ENCODE data around the gene SRPRB. TPM values are rescaled to one million over a fixed set of nuclear protein-coding genes. Genes with fewer than 3 reads are reported as not detected.

SRPRB gene
- total RNA-seq, 1 experiment from 2014 or later = 113 TPM

GRCh38 chr3:133842158-133842557 lies 36.5 kb downstream of the SRPRB start:
- Mint-ChIP-seq H3K27me3 (ENCODE audit: unreplicated experiment) (peaks cover 46% of the 10 kb centered on the region), H3K4me1 (ENCODE audit: low read depth, unreplicated experiment) (no peaks in the 10 kb centered on the region), H3K27ac (ENCODE audit: unreplicated experiment) (no peak overlapping the region), H3K36me3 (ENCODE audit: insufficient read depth, unreplicated experiment) (no peaks in the 10 kb centered on the region), H3K4me3 (ENCODE audit: low read depth, unreplicated experiment) (no peak overlapping the region), H3K9me3 (ENCODE audit: low read depth, unreplicated experiment) (no peaks in the 10 kb centered on the region)
- CTCF ChIA-PET = no interaction called here
- no peak for TF ChIP-seq CTCF (IDR thresholded peaks at IDR 0.05; ENCODE audit: unreplicated experiment)
- intact Hi-C loops (cut with micrococcal nuclease; ENCODE audit: unreplicated experiment) = no loop called here
- no peak for DNase-seq
- no TSS peak for BruUV-seq (replicated peaks)

- Mint-ChIP-seq H3K4me1 (ENCODE audit: low read depth, unreplicated experiment) (no peaks in the 10 kb centered on the region), H3K36me3 (ENCODE audit: insufficient read depth, unreplicated experiment) (no peaks in the 10 kb centered on the region), H3K27ac (ENCODE audit: unreplicated experiment) (no peak overlapping the region), H3K9me3 (ENCODE audit: low read depth, unreplicated experiment) (no peaks in the 10 kb centered on the region), H3K4me3 (ENCODE audit: low read depth, unreplicated experiment) (no peak overlapping the region), H3K27me3 (ENCODE audit: unreplicated experiment) (peaks cover 55% of the 10 kb centered on the region)
- BruUV-seq (replicated peaks) = no TSS peak
- CTCF ChIA-PET = no interaction called here
- TF ChIP-seq CTCF (IDR thresholded peaks at IDR 0.05; ENCODE audit: unreplicated experiment) = no peak
- intact Hi-C loops (cut with micrococcal nuclease; ENCODE audit: unreplicated experiment) = no loop called here
- no peak for DNase-seq
Observed at GRCh38 chr3:133843634-133844033, 38.0 kb downstream of the SRPRB start.

- no peak for DNase-seq
- CTCF ChIA-PET = no interaction called here
- Mint-ChIP-seq H3K27me3 (ENCODE audit: unreplicated experiment) (peaks cover 60% of the 10 kb centered on the region), H3K27ac (ENCODE audit: unreplicated experiment) (no peak overlapping the region), H3K36me3 (ENCODE audit: insufficient read depth, unreplicated experiment) (no peaks in the 10 kb centered on the region), H3K9me3 (ENCODE audit: low read depth, unreplicated experiment) (no peaks in the 10 kb centered on the region), H3K4me3 (ENCODE audit: low read depth, unreplicated experiment) (no peak overlapping the region), H3K4me1 (ENCODE audit: low read depth, unreplicated experiment) (no peaks in the 10 kb centered on the region)
- no peak for TF ChIP-seq CTCF (IDR thresholded peaks at IDR 0.05; ENCODE audit: unreplicated experiment)
- no TSS peak for BruUV-seq (replicated peaks)
- intact Hi-C loops (cut with micrococcal nuclease; ENCODE audit: unreplicated experiment) = no loop called here
Observed at GRCh38 chr3:133845127-133845526, 39.5 kb downstream of the SRPRB start.

GRCh38 chr3:133849346-133849745 lies 43.7 kb downstream of the SRPRB start:
- Mint-ChIP-seq H3K4me1 (ENCODE audit: low read depth, unreplicated experiment) (no peaks in the 10 kb centered on the region), H3K9me3 (ENCODE audit: low read depth, unreplicated experiment) (no peaks in the 10 kb centered on the region), H3K27me3 (ENCODE audit: unreplicated experiment) (peaks cover 85% of the 10 kb centered on the region), H3K36me3 (ENCODE audit: insufficient read depth, unreplicated experiment) (no peaks in the 10 kb centered on the region), H3K27ac (ENCODE audit: unreplicated experiment) (no peak overlapping the region), H3K4me3 (ENCODE audit: low read depth, unreplicated experiment) (no peak overlapping the region)
- no TSS peak for BruUV-seq (replicated peaks)
- TF ChIP-seq CTCF (IDR thresholded peaks at IDR 0.05; ENCODE audit: unreplicated experiment) = no peak
- CTCF ChIA-PET = no interaction called here
- no peak for DNase-seq
- intact Hi-C loops (cut with micrococcal nuclease; ENCODE audit: unreplicated experiment) = no loop called here

- no peak for TF ChIP-seq CTCF (IDR thresholded peaks at IDR 0.05; ENCODE audit: unreplicated experiment)
- Mint-ChIP-seq H3K4me1 (ENCODE audit: low read depth, unreplicated experiment) (no peaks in the 10 kb centered on the region), H3K27me3 (ENCODE audit: unreplicated experiment) (peaks cover 87% of the 10 kb centered on the region), H3K36me3 (ENCODE audit: insufficient read depth, unreplicated experiment) (no peaks in the 10 kb centered on the region), H3K27ac (ENCODE audit: unreplicated experiment) (no peak overlapping the region), H3K9me3 (ENCODE audit: low read depth, unreplicated experiment) (no peaks in the 10 kb centered on the region), H3K4me3 (ENCODE audit: low read depth, unreplicated experiment) (no peak overlapping the region)
- no TSS peak for BruUV-seq (replicated peaks)
- DNase-seq = no peak
- CTCF ChIA-PET = no interaction called here
- intact Hi-C loops (cut with micrococcal nuclease; ENCODE audit: unreplicated experiment) = no loop called here
Observed at GRCh38 chr3:133850034-133850433, 44.4 kb downstream of the SRPRB start.
